Hepatocyte (in vitro differentiated cells): Measurements from ENCODE around the gene CTNNA3. TPM values are rescaled to one million over a fixed set of nuclear protein-coding genes. Genes with fewer than 3 reads are reported as not detected.

Source experiments
- DNase-seq: peaks from one replicate; pipeline ENCODE4 v3.0.0-alpha.2; 2016; ENCODE audit warnings: low spot score
- H2AFZ ChIP-seq: fragments of 200-600 bp; sonication (generic); 2 replicates; pipeline ENCODE4 v1.6.0; 2016; ENCODE audit warnings: antibody characterized with exemption, mild to moderate bottlenecking
- H3K27ac ChIP-seq: fragments of 200-600 bp; sonication (generic); 2 replicates; pipeline ENCODE4 v1.5.1; 2016; ENCODE audit warnings: mild to moderate bottlenecking
- H3K27me3 ChIP-seq: fragments of 200-600 bp; sonication (generic); 2 replicates; pipeline ENCODE4 v1.6.1; 2016
- H3K36me3 ChIP-seq: fragments of 200-600 bp; sonication (generic); replicated peaks from 2 replicates; pipeline ENCODE4 v1.5.1; 2016; ENCODE audit warnings: low read depth; ENCODE audit not compliant: insufficient read depth
- H3K4me1 ChIP-seq: fragments of 200-600 bp; sonication (generic); 2 replicates; pipeline ENCODE4 v1.5.1; 2016; ENCODE audit warnings: mild to moderate bottlenecking, moderate library complexity; ENCODE audit not compliant: insufficient read depth
- H3K4me2 ChIP-seq: fragments of 200-600 bp; sonication (generic); 2 replicates; pipeline ENCODE4 v1.6.0; 2016
- H3K4me3 ChIP-seq: fragments of 200-600 bp; sonication (generic); 2 replicates; pipeline ENCODE4 v1.5.1; 2016; ENCODE audit warnings: mild to moderate bottlenecking
- H3K79me2 ChIP-seq: fragments of 200-600 bp; sonication (generic); 2 replicates; pipeline ENCODE4 v1.6.0; 2017; ENCODE audit warnings: mild to moderate bottlenecking
- H3K9me2 ChIP-seq: fragments of 200-600 bp; sonication (generic); replicated peaks from 2 replicates; pipeline ENCODE4 v1.6.0; 2017; ENCODE audit warnings: mild to moderate bottlenecking; ENCODE audit not compliant: insufficient read depth
- H3K9me3 ChIP-seq: fragments of 200-600 bp; sonication (generic); 2 replicates; pipeline ENCODE4 v1.5.1; 2016; ENCODE audit warnings: low read depth, mild to moderate bottlenecking
- H4K20me1 ChIP-seq: fragments of 200-600 bp; sonication (generic); 2 replicates; pipeline ENCODE4 v1.6.0; 2016; ENCODE audit warnings: mild to moderate bottlenecking; ENCODE audit not compliant: insufficient read depth, poor library complexity, severe bottlenecking
- CTCF ChIP-seq: fragments of 200-600 bp; sonication (generic); IDR thresholded peaks from 2 replicates; pipeline ENCODE4 v1.5.1; 2016; ENCODE audit warnings: antibody characterized with exemption, mild to moderate bottlenecking; ENCODE audit not compliant: poor library complexity
- EZH2 ChIP-seq: fragments of 200-600 bp; sonication (generic); IDR thresholded peaks from 2 replicates; pipeline ENCODE4 v1.6.1; 2016; ENCODE audit warnings: antibody characterized with exemption, mild to moderate bottlenecking, borderline replicate concordance
- EZH2phosphoT487 ChIP-seq: fragments of 200-600 bp; sonication (generic); IDR thresholded peaks from one replicate; pipeline ENCODE4 v1.6.1; 2018; ENCODE audit warnings: antibody characterized with exemption, mild to moderate bottlenecking, low read depth, moderate library complexity; ENCODE audit not compliant: unreplicated experiment, severe bottlenecking
- WGBS: methylation state at CpG from one replicate; pipeline ENCODE4 v1.1.6; 2016; ENCODE audit warnings: low lambda C conversion rate; ENCODE audit errors: missing lambda C conversion rate; 5-methylcytosine and 5-hydroxymethylcytosine counted together
- polyA plus RNA-seq: library from polyadenylated mRNA; unstranded; fragments of >200 nt; fragmentation: Nextera tagmentation; extraction: Ambion mirVana; gene quantifications from 2 replicates; pipeline ENCODE4 v1.2.1, GENCODE V29; 2016
- total RNA-seq: library from RNA; depleted of rRNA; stranded (reverse); fragments of >200 nt; gene quantifications from 2 replicates; pipeline ENCODE4 v1.2.3, GENCODE V29; 2014

The CTNNA3 gene
- total and polyA plus RNA-seq, 2 experiments from 2014 or later, result 12.9 to 25.9 TPM

DNA sequence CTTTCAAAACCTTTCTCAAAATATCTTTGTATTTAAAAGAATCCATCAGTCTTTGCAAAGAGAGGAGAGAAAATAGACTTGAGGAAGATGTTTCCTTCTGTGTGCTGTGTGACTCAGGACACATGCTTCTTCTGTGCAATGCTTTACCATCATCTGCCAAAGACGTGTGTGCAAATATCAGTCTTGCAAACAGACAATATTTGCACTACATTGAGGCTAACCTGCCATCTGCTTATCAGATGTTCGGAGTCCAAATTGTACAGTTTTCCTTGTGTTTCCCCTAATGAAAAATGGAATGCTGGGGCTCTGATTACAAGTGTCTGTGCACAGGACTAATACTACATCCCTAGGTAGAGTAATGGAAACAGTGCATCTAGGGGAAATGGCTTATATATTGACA, 1123.3 kb downstream of the CTNNA3 start:
- Histone ChIP-seq H3K9me2 (no peaks in the 10 kb centered on the region), H3K4me3 (no peak overlapping the region), H3K4me1 (no peaks in the 10 kb centered on the region), H3K27me3 (no peaks in the 10 kb centered on the region), H3K27ac (no peak overlapping the region), H4K20me1 (no peaks in the 10 kb centered on the region), H2AFZ (no peak overlapping the region), H3K4me2 (no peak overlapping the region), H3K36me3 (no peaks in the 10 kb centered on the region), H3K79me2 (no peaks in the 10 kb centered on the region), H3K9me3 (no peaks in the 10 kb centered on the region)
- no peak for DNase-seq
- no peak for TF ChIP-seq CTCF
- no peak for TF ChIP-seq EZH2
- no peak for TF ChIP-seq EZH2phosphoT487
- 48% methylated on average over 2 of the region's 2 CpGs for WGBS

- no peak for TF ChIP-seq EZH2phosphoT487
- TF ChIP-seq CTCF, result no peak
- no peak for TF ChIP-seq EZH2
- no peak overlapping the region for H3K4me2 ChIP-seq
- no peaks in the 10 kb centered on the region for H3K36me3 ChIP-seq
- no peaks in the 10 kb centered on the region for H3K9me2 ChIP-seq
- no peak overlapping the region for H3K27ac ChIP-seq
- no peak for DNase-seq
- no peaks in the 10 kb centered on the region for H3K27me3 ChIP-seq
- H3K9me3 ChIP-seq, result no peaks in the 10 kb centered on the region
- no peaks in the 10 kb centered on the region for H3K4me1 ChIP-seq
- H4K20me1 ChIP-seq, result no peaks in the 10 kb centered on the region
- 89% methylated on average over 4 of the region's 4 CpGs for WGBS
- no peak overlapping the region for H3K4me3 ChIP-seq
- no peaks in the 10 kb centered on the region for H3K79me2 ChIP-seq
- no peak overlapping the region for H2AFZ ChIP-seq
Measured at GRCh38 chr10:66565999-66566398, 1130.0 kb downstream of the CTNNA3 start.

- no peak for DNase-seq
Measured at GRCh38 chr10:66564287-66564686, 1131.7 kb downstream of the CTNNA3 start.

More at GRCh38 chr10:66564287-66564686, 1131.7 kb downstream of the CTNNA3 start:
- no peak for TF ChIP-seq EZH2
- TF ChIP-seq EZH2phosphoT487, result no peak
- no peak for TF ChIP-seq CTCF
- Histone ChIP-seq H3K9me3 (no peaks in the 10 kb centered on the region), H3K4me2 (no peak overlapping the region), H3K9me2 (no peaks in the 10 kb centered on the region), H2AFZ (no peak overlapping the region), H3K4me3 (no peak overlapping the region), H3K79me2 (no peaks in the 10 kb centered on the region), H3K4me1 (no peaks in the 10 kb centered on the region), H4K20me1 (no peaks in the 10 kb centered on the region), H3K27me3 (no peaks in the 10 kb centered on the region), H3K36me3 (no peaks in the 10 kb centered on the region), H3K27ac (no peak overlapping the region)
- WGBS, result 58% methylated on average over 3 of the region's 3 CpGs
